Measurements from ENCODE around the gene GINS2.

The GINS2 gene

GRCh38 chr16:85688586-85689284, at the start of gene GINS2:
GINS2 (minus strand) TSS chr16:85688954; CDS start chr16:85688898, 56 bp downstream.
- peak; percentile 95 for DNase-seq (ENCODE audit: low read depth)

- DNase-seq (ENCODE audit: low read depth) = no peak
Observed at GRCh38 chr16:85736921-85737320, 48.2 kb upstream of the GINS2 start.

- DNase-seq (ENCODE audit: low read depth) = no peak
Observed at GRCh38 chr16:85735946-85736345, 47.2 kb upstream of the GINS2 start.

- no peak for DNase-seq (ENCODE audit: low read depth)
Observed at GRCh38 chr16:85735225-85735635, 46.5 kb upstream of the GINS2 start.

GRCh38 chr16:85734311-85735017, 45.7 kb upstream of the GINS2 start:
- DNase-seq (ENCODE audit: low read depth) = no peak

GRCh38 chr16:85733839-85734170, 45.1 kb upstream of the GINS2 start:
- no peak for DNase-seq (ENCODE audit: low read depth)

- DNase-seq (ENCODE audit: low read depth) = no peak
Observed at GRCh38 chr16:85733155-85733838, 44.5 kb upstream of the GINS2 start.

- no peak for DNase-seq (ENCODE audit: low read depth)
Observed at GRCh38 chr16:85731179-85731578, 42.4 kb upstream of the GINS2 start.

- no peak for DNase-seq (ENCODE audit: low read depth)
Observed at GRCh38 chr16:85730186-85730465, 41.4 kb upstream of the GINS2 start.

GRCh38 chr16:85729452-85730185, 40.9 kb upstream of the GINS2 start:
- DNase-seq (ENCODE audit: low read depth) = no peak

GRCh38 chr16:85728879-85729278, 40.1 kb upstream of the GINS2 start:
- DNase-seq (ENCODE audit: low read depth) = no peak

GRCh38 chr16:85724936-85725335, 36.2 kb upstream of the GINS2 start:
- DNase-seq (ENCODE audit: low read depth) = no peak

GRCh38 chr16:85724126-85724879, 35.5 kb upstream of the GINS2 start:
- no peak for DNase-seq (ENCODE audit: low read depth)

GRCh38 chr16:85722128-85722893, 33.6 kb upstream of the GINS2 start:
- DNase-seq (ENCODE audit: low read depth) = no peak

GRCh38 chr16:85720302-85720637, 31.5 kb upstream of the GINS2 start:
- no peak for DNase-seq (ENCODE audit: low read depth)

- no peak for DNase-seq (ENCODE audit: low read depth)
Observed at GRCh38 chr16:85719605-85720301, 31.0 kb upstream of the GINS2 start.

GRCh38 chr16:85718682-85719081, 29.9 kb upstream of the GINS2 start:
- DNase-seq (ENCODE audit: low read depth) = no peak

GRCh38 chr16:85718153-85718477, 29.4 kb upstream of the GINS2 start:
- no peak for DNase-seq (ENCODE audit: low read depth)

- DNase-seq (ENCODE audit: low read depth) = peak; percentile 34
Observed at GRCh38 chr16:85717393-85718152, 28.8 kb upstream of the GINS2 start.

GRCh38 chr16:85716680-85717038, 27.9 kb upstream of the GINS2 start:
- DNase-seq (ENCODE audit: low read depth) = no peak

Measured in activated T-cell treated with anti-CD3 and anti-CD28 coated beads for 48 hours (primary cell).